GM21737 (cell line): ENCODE measurements around the gene NUP37.
"Not testable (repeated sequence)": the region's sequence is repeated elsewhere in the genome, so short reads cannot be mapped to it uniquely, and the experiment has no call there.

Source experiments
- ATAC-seq: cut with Tn5 transposase; IDR thresholded peaks from one replicate; pipeline ENCODE4 v1.9.1; 2021; ENCODE audit warnings: mild to moderate bottlenecking, moderate library complexity; ENCODE audit not compliant: unreplicated experiment

The NUP37 gene

DNA sequence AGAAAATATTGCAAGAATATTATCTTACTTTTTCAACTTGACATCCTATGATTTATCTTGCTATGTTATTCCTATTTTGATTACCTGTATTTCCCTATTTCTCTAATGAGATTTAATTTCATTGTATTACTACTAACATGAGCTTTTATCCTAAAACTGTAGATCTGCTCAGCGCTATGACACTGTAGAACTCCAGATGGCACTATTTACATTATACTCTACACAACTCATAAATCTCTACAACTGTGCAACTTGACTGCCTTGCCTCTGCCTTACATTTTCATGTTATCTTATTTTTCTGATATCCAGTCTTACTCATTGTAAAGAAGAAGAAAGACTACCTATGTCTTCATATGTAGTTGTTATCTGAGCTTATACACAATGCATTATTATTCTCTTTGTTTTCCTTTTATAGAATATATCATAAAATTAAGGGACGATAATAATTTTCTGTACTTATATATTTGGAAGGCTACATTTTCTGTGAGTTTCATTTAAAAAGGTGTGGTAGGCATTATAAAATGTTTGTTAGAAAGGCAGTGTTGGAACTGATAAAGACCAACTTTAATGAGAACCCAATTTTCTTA is 24.1 kb downstream of the NUP37 start:
- ATAC-seq: no peak

- no peak for ATAC-seq
Measured at GRCh38 chr12:102093319-102093718, 26.6 kb downstream of the NUP37 start.

DNA sequence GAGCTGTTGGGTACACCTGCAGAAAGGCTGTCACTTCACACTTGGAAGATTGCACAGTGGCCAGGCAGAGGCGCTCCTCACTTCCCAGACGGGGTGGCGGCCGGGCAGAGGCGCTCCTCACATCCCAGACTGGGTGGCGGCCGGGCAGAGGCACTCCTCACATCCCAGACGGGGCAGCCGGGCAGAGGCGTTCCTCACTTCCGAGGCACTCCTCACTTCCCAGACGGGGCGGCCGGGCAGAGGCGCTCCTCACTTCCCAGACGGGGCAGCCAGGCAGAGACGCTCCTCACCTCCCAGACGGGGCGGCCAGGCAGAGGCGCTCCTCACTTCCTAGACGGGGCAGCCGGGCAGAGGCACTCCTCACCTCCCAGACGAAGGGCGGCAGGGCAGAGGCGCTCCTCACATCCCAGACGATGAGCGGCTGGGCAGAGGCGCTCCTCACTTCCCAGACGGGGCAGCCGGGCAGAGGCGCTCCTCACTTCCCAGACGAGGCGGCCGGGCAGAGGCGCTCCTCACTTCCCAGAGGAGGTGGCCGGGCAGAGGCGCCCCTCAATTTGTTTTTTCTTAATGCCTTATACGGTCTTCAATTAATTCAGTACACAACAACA is 30.6 kb downstream of the NUP37 start:
- not testable (repeated sequence) for ATAC-seq

DNA sequence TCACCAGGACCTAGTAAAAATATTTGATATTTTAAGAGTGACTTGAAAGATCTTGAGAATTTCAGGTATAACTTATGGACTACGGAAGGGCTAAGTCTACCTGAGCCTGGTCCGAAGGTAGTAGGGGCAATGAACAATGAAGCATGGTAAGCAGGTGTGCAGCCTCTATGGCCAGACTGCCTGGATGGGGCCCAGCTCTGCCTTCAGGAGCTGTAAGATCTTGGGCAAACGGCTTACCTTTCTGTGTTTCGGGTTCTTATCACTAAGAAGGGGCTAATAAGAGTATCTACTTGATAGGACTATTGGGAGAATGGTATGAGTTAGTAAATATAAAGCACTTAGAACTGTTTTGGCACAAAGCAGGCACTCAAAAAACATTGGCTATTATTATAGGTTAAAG is 39.1 kb downstream of the NUP37 start:
- ATAC-seq: no peak

DNA sequence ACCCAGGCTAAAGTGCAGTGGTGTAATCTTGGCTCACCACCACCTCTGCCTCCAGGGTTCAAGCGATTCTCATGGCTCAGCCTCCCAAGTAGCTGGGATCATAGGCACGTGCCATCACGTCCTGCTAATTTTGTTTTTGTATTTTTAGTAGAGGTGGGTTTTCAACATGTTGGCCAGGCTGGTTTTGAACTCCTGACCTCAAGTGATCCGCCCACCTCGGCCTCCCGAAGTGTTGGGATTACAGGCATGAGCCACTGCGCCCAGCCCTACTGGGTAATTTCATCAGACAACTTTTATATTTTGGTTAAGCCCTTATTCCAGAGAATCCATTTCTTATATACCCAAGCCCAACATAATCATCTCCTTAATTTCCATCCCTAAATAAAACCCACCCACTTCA is 47.8 kb downstream of the NUP37 start:
- not testable (repeated sequence) for ATAC-seq

GRCh38 chr12:102069707-102070106 is 50.2 kb downstream of the NUP37 start:
- no peak for ATAC-seq

GRCh38 chr12:102067574-102068258 is 52.2 kb downstream of the NUP37 start:
- ATAC-seq: no peak

DNA sequence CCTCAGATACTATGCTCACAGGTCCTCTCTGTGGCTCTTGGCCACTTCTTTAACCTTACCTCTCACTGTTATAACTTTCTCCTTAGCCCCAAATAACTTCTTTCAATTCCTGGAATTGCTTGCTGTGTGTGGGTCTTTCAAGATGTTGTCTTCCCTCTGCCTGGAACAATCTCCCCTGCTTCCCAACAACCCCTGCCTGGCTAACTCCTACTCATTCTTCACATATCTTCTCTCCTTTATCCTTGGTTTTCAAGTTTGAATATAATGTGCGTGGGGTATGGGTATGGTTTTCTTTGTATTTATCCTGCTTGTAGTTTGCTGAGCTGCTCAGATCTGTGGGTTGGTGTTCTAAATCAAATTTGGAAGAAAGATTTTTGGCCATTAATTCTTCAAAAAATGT is 55.4 kb downstream of the NUP37 start:
- no peak for ATAC-seq

DNA sequence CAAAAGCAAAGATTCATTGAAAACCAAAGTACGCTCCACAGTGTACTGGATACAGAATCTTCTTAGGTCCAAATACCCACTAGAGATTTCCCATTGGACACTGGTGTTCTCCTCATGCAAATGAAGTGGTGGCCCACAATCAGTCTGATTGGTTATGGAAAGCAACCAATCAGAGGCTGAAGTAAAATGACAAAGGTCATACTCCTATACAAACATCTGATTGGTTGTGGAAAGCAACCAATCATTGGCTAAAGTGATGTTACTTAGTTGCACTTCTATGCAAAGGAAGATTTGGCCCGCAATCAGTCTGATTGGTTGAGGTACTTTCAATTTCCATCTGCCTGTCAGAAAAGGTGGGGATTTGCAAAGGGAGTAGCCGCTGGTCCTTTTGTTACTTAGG is 56.8 kb downstream of the NUP37 start:
- no peak for ATAC-seq

- no peak for ATAC-seq
Measured at GRCh38 chr12:102062419-102062806, 57.5 kb downstream of the NUP37 start.

- peak; percentile 96 for ATAC-seq
Measured at GRCh38 chr12:102061560-102062418, 58.1 kb downstream of the NUP37 start, which contains the start of gene WASHC3. TSS of gene WASHC3 (minus strand) at chr12:102061991. CDS start at chr12:102061962, 29 bp downstream.

DNA sequence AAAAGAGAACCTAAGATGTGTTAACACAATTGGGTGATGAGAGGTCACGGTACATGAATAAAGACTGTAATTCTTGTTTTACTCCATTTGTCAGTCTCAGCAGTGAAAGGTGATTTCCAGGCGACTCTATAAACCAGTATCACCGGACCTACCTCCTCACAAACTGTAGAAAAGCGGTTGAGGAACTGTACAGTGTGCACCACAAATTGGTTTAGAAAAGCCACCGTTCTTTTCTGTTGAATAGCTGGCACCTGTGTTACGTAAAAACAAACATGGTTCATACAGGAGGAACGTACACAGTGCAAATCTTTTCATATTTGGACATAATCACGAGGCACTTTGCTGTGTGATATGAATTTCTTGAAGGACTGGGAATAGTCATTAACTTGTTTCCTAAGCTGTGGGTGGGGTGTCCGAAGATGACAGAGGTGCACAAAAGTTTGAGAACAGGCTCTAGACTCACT is 58.8 kb downstream of the NUP37 start:
- peak; percentile 38 for ATAC-seq

DNA sequence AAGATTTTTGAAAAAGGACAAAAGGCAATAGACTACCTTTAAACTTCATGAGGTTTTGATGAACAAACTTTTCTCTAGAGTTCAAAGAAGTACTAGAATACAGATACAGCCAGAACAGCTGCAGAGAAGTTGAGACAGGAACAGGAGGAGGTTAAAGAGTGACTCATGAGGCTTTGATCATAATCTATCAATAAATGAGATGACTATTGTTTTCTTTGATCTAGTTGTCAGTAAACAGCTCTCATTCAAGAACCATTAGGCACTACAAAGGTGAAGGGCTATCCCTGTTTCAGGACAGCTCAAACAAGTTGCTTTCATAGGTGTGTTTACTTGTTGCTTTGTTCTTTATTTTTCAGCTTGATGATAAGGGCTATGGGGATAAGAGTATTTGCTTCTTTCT is 60.6 kb downstream of the NUP37 start:
- no peak for ATAC-seq

- no peak for ATAC-seq
Measured at GRCh38 chr12:102054345-102054744, 65.6 kb downstream of the NUP37 start.

- ATAC-seq: no peak
Measured at GRCh38 chr12:102053062-102053349, 66.9 kb downstream of the NUP37 start.

GRCh38 chr12:102052192-102053061 is 67.5 kb downstream of the NUP37 start:
- no peak for ATAC-seq

DNA sequence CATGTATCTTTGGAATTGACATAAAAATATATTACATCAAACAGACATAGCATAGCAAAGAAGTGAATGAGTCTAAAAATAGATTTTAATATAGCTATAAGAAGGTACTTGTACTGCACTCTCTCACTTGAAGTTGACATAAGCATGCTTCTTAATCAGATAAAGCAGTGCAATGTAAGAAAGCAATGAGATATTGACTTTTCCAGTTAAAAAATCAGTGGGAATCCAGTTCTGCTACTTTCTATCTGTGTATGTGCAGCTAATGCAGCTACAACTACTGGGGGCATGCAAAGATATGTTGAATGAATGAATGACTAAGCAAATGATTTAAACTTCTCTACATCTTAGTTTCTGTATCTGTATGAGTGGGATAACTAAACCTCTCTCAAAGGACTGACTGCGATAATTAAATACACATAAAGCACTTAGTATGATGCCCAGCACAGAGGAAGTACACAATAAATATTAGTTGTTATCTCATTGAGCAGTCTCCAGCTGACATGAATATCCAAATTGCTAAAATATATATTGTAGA is 68.4 kb downstream of the NUP37 start:
- no peak for ATAC-seq

GRCh38 chr12:102050660-102051430 is 69.1 kb downstream of the NUP37 start:
- ATAC-seq: no peak

DNA sequence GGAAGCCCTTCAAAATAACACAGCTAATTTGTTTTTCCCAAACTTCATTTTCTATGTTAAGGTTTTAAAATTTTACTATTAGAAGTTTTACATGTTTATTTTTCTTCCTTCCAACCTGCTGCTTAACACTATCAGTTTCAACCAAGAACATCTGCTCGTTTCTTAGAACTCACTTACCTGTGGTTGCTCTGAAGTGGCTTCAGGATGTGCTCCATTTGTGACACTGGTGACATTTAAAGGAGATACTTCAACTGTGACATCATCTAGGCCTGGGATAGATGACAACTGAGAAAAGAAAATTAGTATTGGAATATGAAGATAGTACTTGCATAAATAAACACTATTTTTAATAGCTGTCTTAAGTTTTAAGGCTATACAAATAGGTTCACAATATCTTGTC is 76.0 kb downstream of the NUP37 start:
- ATAC-seq: peak; percentile 72
